ENCODE data around the gene IL4R.

DNA sequence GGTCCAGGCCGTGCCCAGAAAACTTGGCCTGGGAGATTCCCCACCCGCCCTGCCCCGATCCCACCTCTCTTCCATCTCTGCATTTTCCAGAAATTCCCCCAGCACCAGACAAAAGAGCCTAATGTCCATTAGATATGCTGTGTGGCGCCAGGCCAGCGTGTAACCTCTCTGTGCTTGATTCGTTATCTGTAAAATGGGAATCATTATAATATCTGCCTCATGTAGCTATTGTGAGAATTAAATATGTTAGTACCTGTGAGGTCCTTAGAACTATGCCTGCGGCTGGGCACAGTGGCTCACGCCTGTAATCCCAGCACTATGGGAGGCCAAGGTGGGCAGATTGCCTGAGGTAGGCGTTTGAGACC, 54.6 kb downstream of the IL4R start:
- TF ChIP-seq, protein P1, sequence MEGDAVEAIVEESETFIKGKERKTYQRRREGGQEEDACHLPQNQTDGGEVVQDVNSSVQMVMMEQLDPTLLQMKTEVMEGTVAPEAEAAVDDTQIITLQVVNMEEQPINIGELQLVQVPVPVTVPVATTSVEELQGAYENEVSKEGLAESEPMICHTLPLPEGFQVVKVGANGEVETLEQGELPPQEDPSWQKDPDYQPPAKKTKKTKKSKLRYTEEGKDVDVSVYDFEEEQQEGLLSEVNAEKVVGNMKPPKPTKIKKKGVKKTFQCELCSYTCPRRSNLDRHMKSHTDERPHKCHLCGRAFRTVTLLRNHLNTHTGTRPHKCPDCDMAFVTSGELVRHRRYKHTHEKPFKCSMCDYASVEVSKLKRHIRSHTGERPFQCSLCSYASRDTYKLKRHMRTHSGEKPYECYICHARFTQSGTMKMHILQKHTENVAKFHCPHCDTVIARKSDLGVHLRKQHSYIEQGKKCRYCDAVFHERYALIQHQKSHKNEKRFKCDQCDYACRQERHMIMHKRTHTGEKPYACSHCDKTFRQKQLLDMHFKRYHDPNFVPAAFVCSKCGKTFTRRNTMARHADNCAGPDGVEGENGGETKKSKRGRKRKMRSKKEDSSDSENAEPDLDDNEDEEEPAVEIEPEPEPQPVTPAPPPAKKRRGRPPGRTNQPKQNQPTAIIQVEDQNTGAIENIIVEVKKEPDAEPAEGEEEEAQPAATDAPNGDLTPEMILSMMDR (IDR thresholded peaks at IDR 0.05), result peak; percentile 30
- TF ChIP-seq SIN3A (IDR thresholded peaks at IDR 0.05; ENCODE audit: borderline replicate concordance, insufficient read depth, low read depth, low read length), result no peak

Measured in Panc1 (cell line).